PFSK-1 (cell line): ENCODE data around the gene IPO7. TPM values are rescaled to one million over a fixed set of nuclear protein-coding genes. Genes with fewer than 3 reads are reported as not detected.

Source experiments
- FOXP2 ChIP-seq: optimal IDR thresholded peaks from 2 replicates; pipeline ENCODE3; 2011; ENCODE audit warnings: borderline replicate concordance, control low read depth, inconsistent platforms; ENCODE audit not compliant: insufficient read depth; ENCODE audit errors: extremely low read length, extremely low read depth
- POLR2AphosphoS5 ChIP-seq: IDR thresholded peaks from 2 replicates; pipeline ENCODE4 v1.6.1; 2012; ENCODE audit warnings: low read depth, mild to moderate bottlenecking, control low read depth, low read length, moderate library complexity
- REST ChIP-seq, 2 experiments: IDR thresholded peaks; 2 replicates each; pipeline versions ENCODE4 v1.6.1 to v1.8.0; 2011 to 2012; ENCODE audit warnings: low read depth in 2 of 2, low read length in 2 of 2, control low read depth in 1 of 2, inconsistent platforms in 1 of 2, mild to moderate bottlenecking in 1 of 2, moderate library complexity in 1 of 2; ENCODE audit not compliant: insufficient read depth in 1 of 2
- SIN3A ChIP-seq: IDR thresholded peaks from 2 replicates; pipeline ENCODE4 v1.6.1; 2012; ENCODE audit warnings: mild to moderate bottlenecking, low read length, moderate library complexity, borderline replicate concordance; ENCODE audit not compliant: insufficient read depth
- TAF1 ChIP-seq: IDR thresholded peaks from 2 replicates; pipeline ENCODE4 v1.6.1; 2012; ENCODE audit warnings: low read length, control low read depth, borderline replicate concordance; ENCODE audit not compliant: insufficient read depth
- polyA plus RNA-seq: library from polyadenylated mRNA; unstranded; fragments of >200 nt; gene quantifications from one replicate; pipeline ENCODE4 v1.2.1, GENCODE V29; 2012; ENCODE audit warnings: low read depth, missing spikeins; ENCODE audit not compliant: insufficient read length

The IPO7 gene
- polyA plus RNA-seq: 96.8 TPM

GRCh38 chr11:9384535-9385326 is at the start of gene IPO7:
Gene IPO7, plus strand, starts transcription at chr11:9384652. Its CDS starts 112 bp downstream, at chr11:9384764.
- TF ChIP-seq POLR2AphosphoS5 (peak; percentile 96), TAF1 (peak; percentile 96), SIN3A (peak; percentile 95; the same call in 1 of the 2 replicates), FOXP2 (peak; percentile 44), REST (IDR thresholded peaks at IDR 0.05; ENCODE audit: insufficient read depth in 1 of 2, low read depth in 2 of 2, low read length in 2 of 2) (0 out of 4 replicates have a peak, but pooled peaks of 1 of the 2 experiments have one; percentile 22)

- TF ChIP-seq REST (IDR thresholded peaks at IDR 0.05; ENCODE audit: insufficient read depth in 1 of 2, low read depth in 2 of 2, low read length in 2 of 2) (no peak), SIN3A (no peak)
Measured at GRCh38 chr11:9341638-9342178, 42.7 kb upstream of the IPO7 start.

GRCh38 chr11:9344061-9344680 is 40.3 kb upstream of the IPO7 start:
- no peak for TF ChIP-seq TAF1
- TF ChIP-seq REST (IDR thresholded peaks at IDR 0.05; ENCODE audit: insufficient read depth in 1 of 2, low read depth in 2 of 2, low read length in 2 of 2): no peak
- TF ChIP-seq POLR2AphosphoS5: no peak
- TF ChIP-seq FOXP2: no peak
- no peak for TF ChIP-seq SIN3A

DNA sequence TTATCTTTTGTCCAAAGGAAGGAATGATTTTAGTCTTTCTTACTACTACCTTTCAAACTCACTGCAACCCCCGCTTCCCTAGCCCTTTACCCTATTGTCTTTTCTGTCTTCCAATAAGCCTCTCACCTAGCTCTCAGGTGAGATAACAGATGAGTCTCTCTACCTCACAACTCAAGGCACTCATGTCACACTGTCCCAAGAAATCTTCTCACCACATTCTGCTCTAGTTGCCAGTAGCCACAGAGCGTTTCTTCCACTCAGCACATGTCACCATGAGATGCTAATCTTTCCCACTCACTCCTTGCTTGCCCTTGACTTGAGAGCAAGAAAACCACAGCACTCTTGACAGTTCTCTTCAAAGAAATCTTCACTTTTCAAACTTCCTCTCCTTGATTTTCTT is 37.4 kb upstream of the IPO7 start:
- no peak for TF ChIP-seq POLR2AphosphoS5
- TF ChIP-seq FOXP2: no peak
- no peak for TF ChIP-seq SIN3A
- TF ChIP-seq REST (IDR thresholded peaks at IDR 0.05; ENCODE audit: insufficient read depth in 1 of 2, low read depth in 2 of 2, low read length in 2 of 2): no peak
- no peak for TF ChIP-seq TAF1
